Endodermal cell (in vitro differentiated cells): ENCODE measurements around the gene RNF43. TPM values are rescaled to one million over a fixed set of nuclear protein-coding genes. Genes with fewer than 3 reads are reported as not detected.

ENCODE experiments used
- DNase-seq: peaks from one replicate; pipeline ENCODE4 v3.0.0-alpha.2; 2017
- H3K27ac ChIP-seq: 2 replicates; pipeline ENCODE4 v1.5.1; 2013; ENCODE audit warnings: mild to moderate bottlenecking, low read depth, low read length, moderate library complexity
- H3K27me3 ChIP-seq: 2 replicates; pipeline ENCODE4 v1.6.1; 2013; ENCODE audit warnings: mild to moderate bottlenecking, low read length, moderate library complexity; ENCODE audit not compliant: insufficient read depth, control insufficient read depth, poor library complexity, severe bottlenecking
- H3K36me3 ChIP-seq: 2 replicates; pipeline ENCODE4 v1.7.0; 2013; ENCODE audit warnings: mild to moderate bottlenecking, low read length, moderate library complexity; ENCODE audit not compliant: control insufficient read depth, insufficient read depth
- H3K4me1 ChIP-seq: one replicate; pipeline ENCODE4 v1.7.0; 2013; ENCODE audit warnings: low read length; ENCODE audit not compliant: control insufficient read depth, insufficient read depth
- H3K4me3 ChIP-seq: 2 replicates; pipeline ENCODE4 v1.5.1; 2013; ENCODE audit warnings: mild to moderate bottlenecking, low read length, moderate library complexity
- H3K9ac ChIP-seq: 2 replicates; pipeline ENCODE4 v1.6.1; 2013; ENCODE audit warnings: mild to moderate bottlenecking, low read length, moderate library complexity; ENCODE audit not compliant: poor library complexity, severe bottlenecking; ENCODE audit errors: extremely low read depth
- H3K9me3 ChIP-seq: 2 replicates; pipeline ENCODE4 v1.6.1; 2013; ENCODE audit warnings: mild to moderate bottlenecking, low read length, moderate library complexity; ENCODE audit not compliant: control insufficient read depth
- H3K27ac Mint-ChIP-seq: 2 replicates; pipeline ENCODE4 v1.8.0; 2020; ENCODE audit warnings: mixed read lengths
- H3K27me3 Mint-ChIP-seq: 2 replicates; pipeline ENCODE4 v1.8.0; 2021; ENCODE audit warnings: mild to moderate bottlenecking, mixed read lengths; ENCODE audit not compliant: insufficient read depth
- H3K36me3 Mint-ChIP-seq: 2 replicates; pipeline ENCODE4 v1.8.0; 2020; ENCODE audit warnings: low read depth, mixed read lengths
- H3K4me1 Mint-ChIP-seq: 2 replicates; pipeline ENCODE4 v1.8.0; 2020; ENCODE audit warnings: mixed read lengths
- H3K4me3 Mint-ChIP-seq: 2 replicates; pipeline ENCODE4 v1.8.0; 2020; ENCODE audit warnings: mild to moderate bottlenecking, moderate library complexity, mixed read lengths
- H3K9me3 Mint-ChIP-seq: 2 replicates; pipeline ENCODE4 v1.8.0; 2020; ENCODE audit warnings: mild to moderate bottlenecking, mixed read lengths
- CTCF ChIP-seq: fragments of 200-600 bp; sonication (generic); conservative IDR thresholded peaks from 2 replicates; pipeline ENCODE4 v1.5.0; 2021; ENCODE audit warnings: antibody characterized with exemption, mild to moderate bottlenecking
- WGBS, 2 experiments: methylation state at CpG; one replicate each; pipeline versions ENCODE4 v1.1.5 to v1.1.7; 2013; ENCODE audit warnings: missing lambda C conversion rate in 2 of 2, mixed read lengths in 1 of 2; ENCODE audit not compliant: insufficient coverage in 1 of 2, insufficient read length in 1 of 2; 5-methylcytosine and 5-hydroxymethylcytosine counted together
- total RNA-seq, 2 donors: library from RNA; stranded (reverse); fragmentation: NEBNext Ultra II Directional in 1 of 2; extraction: Animal tissue kit (Norgen Biotek cat#: 25700) in 1 of 2; gene quantifications; 2 replicates in 1 of 2; 3 replicates in 1 of 2; pipeline ENCODE4 v1.2.1, GENCODE V29; 2021

RNF43 gene
- total RNA-seq, 2 donors from 2014 or later, result 3.2 to 4.1 TPM

- H3K27me3 ChIP-seq, result no peaks in the 10 kb centered on the region
- H3K4me1 ChIP-seq, result no peaks in the 10 kb centered on the region
- H3K9me3 Mint-ChIP-seq, result no peaks in the 10 kb centered on the region
- H3K4me3 Mint-ChIP-seq, result no peak overlapping the region
- H3K9ac ChIP-seq, result no peak overlapping the region
- peaks cover 12% of the 10 kb centered on the region for H3K4me1 Mint-ChIP-seq
- no peak overlapping the region for H3K27ac ChIP-seq
- no peaks in the 10 kb centered on the region for H3K36me3 Mint-ChIP-seq
- H3K27ac Mint-ChIP-seq, result no peak overlapping the region
- no peaks in the 10 kb centered on the region for H3K27me3 Mint-ChIP-seq
- no peaks in the 10 kb centered on the region for H3K36me3 ChIP-seq
- DNase-seq, result no peak
- no peaks in the 10 kb centered on the region for H3K9me3 ChIP-seq
- H3K4me3 ChIP-seq, result no peak overlapping the region
- WGBS, 2 experiments, result 88 to 100% methylated on average over 2 to 5 of the region's 5 CpGs
- TF ChIP-seq CTCF, result no peak
Observed at GRCh38 chr17:58373003-58373402, 44.3 kb downstream of the RNF43 start.

DNA sequence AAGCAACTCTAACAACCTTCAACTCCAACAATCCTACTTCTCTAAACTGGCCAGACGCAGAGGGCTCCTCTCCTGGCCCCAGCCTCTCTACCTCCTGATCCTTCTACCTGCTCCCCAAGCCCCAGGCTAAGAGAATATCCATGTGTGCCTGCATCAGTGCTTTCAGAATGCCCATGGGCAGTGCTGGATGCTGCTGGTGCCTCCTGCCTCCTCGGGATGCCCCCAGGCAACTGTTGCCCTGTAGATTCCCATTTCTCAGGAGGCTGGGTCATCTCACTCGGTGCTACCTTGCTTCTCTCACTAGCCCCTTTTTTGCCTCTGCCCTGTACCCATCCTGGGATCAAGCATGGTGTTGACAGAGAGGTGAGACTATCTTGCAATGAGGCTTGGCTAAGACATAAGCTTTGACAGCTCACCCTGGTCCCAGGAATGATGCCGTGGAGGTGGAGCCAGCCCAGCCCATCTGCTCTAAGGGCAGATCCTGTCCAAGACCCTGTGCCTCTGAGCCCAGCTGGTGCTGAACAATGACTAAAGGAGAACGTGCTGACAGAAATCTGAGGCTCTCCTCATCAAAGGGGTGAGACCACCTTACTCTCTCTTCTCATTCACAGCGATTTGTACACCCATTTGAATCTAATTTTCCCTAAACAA is 45.9 kb downstream of the RNF43 start:
- TF ChIP-seq CTCF, result no peak
- H3K27me3 Mint-ChIP-seq, result no peaks in the 10 kb centered on the region
- Histone ChIP-seq H3K9ac (no peak overlapping the region), H3K27me3 (no peaks in the 10 kb centered on the region), H3K4me3 (no peak overlapping the region), H3K9me3 (no peaks in the 10 kb centered on the region), H3K4me1 (no peaks in the 10 kb centered on the region), H3K27ac (no peak overlapping the region), H3K36me3 (no peaks in the 10 kb centered on the region)
- peaks cover 7% of the 10 kb centered on the region for H3K4me1 Mint-ChIP-seq
- H3K27ac Mint-ChIP-seq, result no peak overlapping the region
- DNase-seq, result no peak
- H3K9me3 Mint-ChIP-seq, result no peaks in the 10 kb centered on the region
- no peaks in the 10 kb centered on the region for H3K36me3 Mint-ChIP-seq
- H3K4me3 Mint-ChIP-seq, result no peak overlapping the region
- 87 to 92% methylated on average over 4 to 6 of the region's 6 CpGs for WGBS, 2 experiments

DNA sequence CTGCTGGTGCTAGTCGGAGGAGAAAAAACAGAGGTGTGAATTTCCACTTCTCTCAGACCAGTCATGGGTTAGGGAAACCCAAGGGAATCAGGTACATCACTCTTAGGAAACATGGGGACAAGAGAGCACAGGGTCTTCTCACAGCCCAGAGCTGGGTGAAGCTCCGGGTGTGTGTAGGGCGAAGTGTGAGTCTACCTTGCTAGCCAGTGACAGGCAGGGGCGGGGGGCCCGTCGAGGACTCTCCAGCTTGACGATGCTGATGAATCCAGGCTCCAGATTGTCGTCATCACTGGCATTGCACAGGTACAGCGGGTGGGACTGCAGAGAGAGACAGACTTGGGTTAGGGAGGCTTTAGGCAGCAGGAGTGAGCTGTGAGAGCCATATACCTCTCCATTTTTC is 46.6 kb downstream of the RNF43 start:
- no peak overlapping the region for H3K4me3 ChIP-seq
- H3K36me3 Mint-ChIP-seq, result no peaks in the 10 kb centered on the region
- no peak overlapping the region for H3K9ac ChIP-seq
- 90 to 98% methylated on average over 7 to 9 of the region's 9 CpGs for WGBS, 2 experiments
- no peaks in the 10 kb centered on the region for H3K4me1 ChIP-seq
- H3K27me3 Mint-ChIP-seq, result no peaks in the 10 kb centered on the region
- TF ChIP-seq CTCF, result no peak
- no peaks in the 10 kb centered on the region for H3K9me3 Mint-ChIP-seq
- no peak overlapping the region for H3K27ac Mint-ChIP-seq
- H3K4me1 Mint-ChIP-seq, result peaks cover 3% of the 10 kb centered on the region
- H3K9me3 ChIP-seq, result no peaks in the 10 kb centered on the region
- DNase-seq, result no peak
- H3K27me3 ChIP-seq, result no peaks in the 10 kb centered on the region
- no peak overlapping the region for H3K4me3 Mint-ChIP-seq
- H3K36me3 ChIP-seq, result no peaks in the 10 kb centered on the region
- no peak overlapping the region for H3K27ac ChIP-seq
